Renal cortical epithelial cell (primary cell): ENCODE measurements around the gene DLG2. TPM values are rescaled to one million over a fixed set of nuclear protein-coding genes. Genes with fewer than 3 reads are reported as not detected.

Experiments
- DNase-seq: peaks from one replicate; pipeline ENCODE4 v3.0.0-alpha.2; 2011; ENCODE audit warnings: low read depth
- total RNA-seq: library from RNA; depleted of rRNA; stranded (reverse); fragments of >200 nt; gene quantifications from 2 replicates; pipeline ENCODE4 v1.2.3, GENCODE V29; 2014

Gene DLG2
- total RNA-seq, 1 donor from 2014 or later: 0.85 TPM

GRCh38 chr11:85558411-85558810 lies 68.7 kb downstream of the DLG2 start:
- DNase-seq: no peak

- DNase-seq: no peak
Measured at GRCh38 chr11:85551881-85552280, 75.3 kb downstream of the DLG2 start.

GRCh38 chr11:85541683-85542082 lies 85.5 kb downstream of the DLG2 start:
- no peak for DNase-seq

- DNase-seq: no peak
Measured at GRCh38 chr11:85540635-85541205, 86.4 kb downstream of the DLG2 start.

GRCh38 chr11:85540181-85540580 lies 87.0 kb downstream of the DLG2 start:
- DNase-seq: no peak

GRCh38 chr11:85539740-85540139 lies 87.4 kb downstream of the DLG2 start:
- no peak for DNase-seq

GRCh38 chr11:85539029-85539689 lies 88.0 kb downstream of the DLG2 start:
- no peak for DNase-seq

- DNase-seq: no peak
Measured at GRCh38 chr11:85536438-85536837, 90.7 kb downstream of the DLG2 start.

GRCh38 chr11:85534806-85535205 lies 92.3 kb downstream of the DLG2 start:
- no peak for DNase-seq

GRCh38 chr11:85531191-85531897 lies 95.8 kb downstream of the DLG2 start:
- DNase-seq: no peak

GRCh38 chr11:85530634-85531033 lies 96.5 kb downstream of the DLG2 start:
- DNase-seq: no peak

- DNase-seq: no peak
Measured at GRCh38 chr11:85526564-85526963, 100.6 kb downstream of the DLG2 start.

- DNase-seq: no peak
Measured at GRCh38 chr11:85525686-85526085, 101.5 kb downstream of the DLG2 start.

- no peak for DNase-seq
Measured at GRCh38 chr11:85517272-85517671, 109.9 kb downstream of the DLG2 start.

- no peak for DNase-seq
Measured at GRCh38 chr11:85495918-85496317, 131.2 kb downstream of the DLG2 start.

GRCh38 chr11:85494396-85494795 lies 132.7 kb downstream of the DLG2 start:
- no peak for DNase-seq

GRCh38 chr11:85485902-85486301 lies 141.2 kb downstream of the DLG2 start:
- no peak for DNase-seq

- peak; percentile 2 for DNase-seq
Measured at GRCh38 chr11:85483861-85484260, 143.3 kb downstream of the DLG2 start.

GRCh38 chr11:85481862-85482261 lies 145.3 kb downstream of the DLG2 start:
- no peak for DNase-seq

GRCh38 chr11:85475660-85476517 lies 151.3 kb downstream of the DLG2 start:
- no peak for DNase-seq

GRCh38 chr11:85472953-85473352 lies 154.2 kb downstream of the DLG2 start:
- DNase-seq: no peak

- no peak for DNase-seq
Measured at GRCh38 chr11:85464283-85464682, 162.9 kb downstream of the DLG2 start.
